Keratinocyte (primary cell): ENCODE data around the gene OR1A2. TPM values are rescaled to one million over a fixed set of nuclear protein-coding genes. Genes with fewer than 3 reads are reported as not detected.
"Not testable (repeated sequence)": the region's sequence is repeated elsewhere in the genome, so short reads cannot be mapped to it uniquely, and the experiment has no call there.

Experiments
- DNase-seq: peaks from one replicate; pipeline ENCODE4 v3.0.0-alpha.2; 2011; ENCODE audit warnings: low read depth, missing footprints, low spot score
- FAIRE-seq: peaks from 2 replicates; lab custom pipeline; 2011; peaks lifted over from hg19 to GRCh38; lab: Jason Lieb, UNC
- H2AFZ ChIP-seq: 2 replicates; pipeline ENCODE4 v1.6.0; 2012; ENCODE audit warnings: low read length, control low read depth, inconsistent platforms; ENCODE audit not compliant: control insufficient read depth
- H3K27ac ChIP-seq: 2 replicates; pipeline ENCODE4 v1.5.1; 2011; ENCODE audit warnings: low read length; ENCODE audit not compliant: control insufficient read depth, insufficient read depth
- H3K27me3 ChIP-seq: 3 replicates; pipeline ENCODE4 v1.6.0; 2011; ENCODE audit warnings: low read length; ENCODE audit not compliant: control insufficient read depth, insufficient read depth; ENCODE audit errors: extremely low read depth
- H3K36me3 ChIP-seq, 2 experiments: 2 replicates in 1 of 2; 3 replicates in 1 of 2; pipeline ENCODE4 v1.5.1; 2011; ENCODE audit warnings: low read length in 2 of 2, mild to moderate bottlenecking in 1 of 2; ENCODE audit not compliant: control insufficient read depth in 2 of 2, insufficient read depth in 2 of 2; ENCODE audit errors: extremely low read depth in 1 of 2
- H3K4me1 ChIP-seq: 3 replicates; pipeline ENCODE4 v1.5.1; 2011; ENCODE audit warnings: low read length; ENCODE audit not compliant: control insufficient read depth, insufficient read depth; ENCODE audit errors: extremely low read depth
- H3K4me2 ChIP-seq: 3 replicates; pipeline ENCODE4 v1.6.0; 2011; ENCODE audit warnings: low read depth, low read length; ENCODE audit not compliant: control insufficient read depth, insufficient read depth; ENCODE audit errors: extremely low read depth
- H3K4me3 ChIP-seq, 3 experiments: fragments of 200-600 bp in 1 of 3; sonication (generic) in 1 of 3; 2 replicates in 2 of 3; 3 replicates in 1 of 3; pipeline ENCODE4 v1.5.1; 2011 to 2016; ENCODE audit warnings: low read length in 3 of 3, mild to moderate bottlenecking in 3 of 3, control low read depth in 2 of 3, inconsistent platforms in 1 of 3, low read depth in 1 of 3, mixed read lengths in 1 of 3, mixed run types in 1 of 3, moderate library complexity in 1 of 3; ENCODE audit not compliant: control insufficient read depth in 2 of 3, insufficient read depth in 2 of 3; ENCODE audit errors: extremely low read depth in 1 of 3
- H3K79me2 ChIP-seq: 2 replicates; pipeline ENCODE4 v1.6.0; 2012; ENCODE audit warnings: low read length; ENCODE audit not compliant: control insufficient read depth, insufficient read depth
- H3K9ac ChIP-seq: 3 replicates; pipeline ENCODE4 v1.6.0; 2011; ENCODE audit warnings: low read length; ENCODE audit not compliant: control insufficient read depth, insufficient read depth; ENCODE audit errors: extremely low read depth
- H3K9me1 ChIP-seq: 3 replicates; pipeline ENCODE4 v1.6.0; 2011; ENCODE audit warnings: low read length; ENCODE audit not compliant: control insufficient read depth, insufficient read depth; ENCODE audit errors: extremely low read depth
- H3K9me3 ChIP-seq: 2 replicates; pipeline ENCODE4 v1.5.1; 2012; ENCODE audit warnings: low read depth, low read length; ENCODE audit not compliant: control insufficient read depth
- H4K20me1 ChIP-seq: 3 replicates; pipeline ENCODE4 v1.6.0; 2011; ENCODE audit warnings: low read length; ENCODE audit not compliant: control insufficient read depth, insufficient read depth; ENCODE audit errors: extremely low read depth
- EZH2 ChIP-seq: IDR thresholded peaks from one replicate; pipeline ENCODE4 v1.6.1; 2012; ENCODE audit warnings: inconsistent platforms, mild to moderate bottlenecking, low read length, moderate library complexity
- dilution Hi-C: fragments of 300-500 bp; cut with MboI; formaldehyde crosslinking; loops from one replicate; pipeline ENCODE4 v1.7.0; 2020; ENCODE audit warnings: low sequenced_read_pairs; ENCODE audit not compliant: extremely low pct_ligation_motif_present
- polyA plus RNA-seq, 5 experiments: library from polyadenylated mRNA; depleted of rRNA in 3 of 5; stranded (reverse) in 3 of 5; stranded (forward) in 1 of 5; unstranded in 1 of 5; fragments of >200 nt; gene quantifications; 1 replicate in 1 of 5; 2 replicates in 3 of 5; 3 replicates in 1 of 5; pipeline versions ENCODE4 v1.2.1 to v1.2.3, GENCODE V29; 2011 to 2012; ENCODE audit warnings: missing spikeins in 2 of 5, low read depth in 1 of 5, low replicate concordance in 1 of 5
- TF ChIP-seq, protein P1 (sequence below), 3 experiments: IDR thresholded peaks in 1 of 3; conservative IDR thresholded peaks in 1 of 3; optimal IDR thresholded peaks in 1 of 3; 2 replicates in 2 of 3; 3 replicates in 1 of 3; pipeline versions ENCODE3 to v1.5.1; 2011; ENCODE audit warnings: low read length in 3 of 3, mild to moderate bottlenecking in 3 of 3, moderate library complexity in 2 of 3, control low read depth in 1 of 3, inconsistent platforms in 1 of 3; ENCODE audit not compliant: insufficient read depth in 2 of 3; ENCODE audit errors: extremely low read depth in 1 of 3

The OR1A2 gene
- polyA plus RNA-seq, 1 donor (not counting 4 experiments of a cell fraction or from before 2014, with no cell fraction given), result not detected

DNA sequence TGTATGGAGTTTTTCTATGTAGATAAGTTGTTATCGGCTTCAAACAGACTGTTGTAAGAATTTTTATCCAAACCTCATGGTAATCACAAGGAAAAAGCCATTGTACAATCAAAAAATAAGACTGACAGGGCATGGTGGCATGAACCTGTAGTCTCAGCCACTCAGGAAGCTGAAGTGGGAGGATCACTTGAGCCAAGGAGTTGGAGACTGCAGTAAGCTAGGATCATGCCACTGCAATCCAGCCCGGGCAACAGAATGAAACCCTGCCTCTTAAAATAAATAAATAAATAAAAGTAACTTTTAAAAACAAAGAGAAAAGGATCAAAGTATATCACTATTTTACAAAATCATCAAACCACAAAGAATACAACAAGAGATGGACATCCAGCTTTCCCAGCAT is 24.5 kb downstream of the OR1A2 start:
- H3K9me3 ChIP-seq, result no peaks in the 10 kb centered on the region
- DNase-seq (no peak), FAIRE-seq (no peak)
- H3K4me2 ChIP-seq, result no peak overlapping the region
- no peak overlapping the region for H2AFZ ChIP-seq
- H3K4me1 ChIP-seq, result no peaks in the 10 kb centered on the region
- H3K36me3 ChIP-seq, result no peaks in the 10 kb centered on the region
- H3K9ac ChIP-seq, result no peak overlapping the region
- TF ChIP-seq, protein P1, sequence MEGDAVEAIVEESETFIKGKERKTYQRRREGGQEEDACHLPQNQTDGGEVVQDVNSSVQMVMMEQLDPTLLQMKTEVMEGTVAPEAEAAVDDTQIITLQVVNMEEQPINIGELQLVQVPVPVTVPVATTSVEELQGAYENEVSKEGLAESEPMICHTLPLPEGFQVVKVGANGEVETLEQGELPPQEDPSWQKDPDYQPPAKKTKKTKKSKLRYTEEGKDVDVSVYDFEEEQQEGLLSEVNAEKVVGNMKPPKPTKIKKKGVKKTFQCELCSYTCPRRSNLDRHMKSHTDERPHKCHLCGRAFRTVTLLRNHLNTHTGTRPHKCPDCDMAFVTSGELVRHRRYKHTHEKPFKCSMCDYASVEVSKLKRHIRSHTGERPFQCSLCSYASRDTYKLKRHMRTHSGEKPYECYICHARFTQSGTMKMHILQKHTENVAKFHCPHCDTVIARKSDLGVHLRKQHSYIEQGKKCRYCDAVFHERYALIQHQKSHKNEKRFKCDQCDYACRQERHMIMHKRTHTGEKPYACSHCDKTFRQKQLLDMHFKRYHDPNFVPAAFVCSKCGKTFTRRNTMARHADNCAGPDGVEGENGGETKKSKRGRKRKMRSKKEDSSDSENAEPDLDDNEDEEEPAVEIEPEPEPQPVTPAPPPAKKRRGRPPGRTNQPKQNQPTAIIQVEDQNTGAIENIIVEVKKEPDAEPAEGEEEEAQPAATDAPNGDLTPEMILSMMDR (optimal IDR thresholded peaks at IDR 0.05 in 1 of 3, IDR thresholded peaks at IDR 0.05 in 1 of 3, conservative IDR thresholded peaks at IDR 0.05 in 1 of 3; ENCODE audit: extremely low read depth in 1 of 3, insufficient read depth in 2 of 3, low read length in 3 of 3), result no peak
- no peak for TF ChIP-seq EZH2
- H3K27me3 ChIP-seq, result no peaks in the 10 kb centered on the region
- no peaks in the 10 kb centered on the region for H3K9me1 ChIP-seq
- H4K20me1 ChIP-seq, result no peaks in the 10 kb centered on the region
- dilution Hi-C loops, result no loop called here
- H3K27ac ChIP-seq, result no peak overlapping the region
- H3K4me3 ChIP-seq, result no peak overlapping the region
- no peaks in the 10 kb centered on the region for H3K79me2 ChIP-seq

DNA sequence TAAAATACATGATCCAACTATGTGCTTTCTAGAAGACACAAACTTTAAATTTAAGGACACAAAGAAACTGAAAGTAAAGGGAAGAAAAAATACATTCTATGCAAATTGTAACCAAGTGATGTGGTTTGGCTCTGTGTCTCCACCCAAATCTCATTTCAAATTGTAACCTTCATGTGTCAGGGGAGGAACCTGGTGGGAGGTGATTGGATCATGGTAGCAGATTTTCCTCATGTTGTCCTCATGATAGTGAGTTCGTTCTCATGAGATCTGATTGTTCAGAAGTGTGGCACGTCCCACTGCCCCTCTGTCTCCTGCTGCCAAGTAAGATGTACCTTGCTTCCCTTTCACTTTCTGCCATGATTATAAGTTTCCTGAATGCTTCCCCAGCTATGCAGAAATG is 25.2 kb downstream of the OR1A2 start:
- H3K9me1 ChIP-seq, result no peaks in the 10 kb centered on the region
- no peak overlapping the region for H3K27ac ChIP-seq
- no peaks in the 10 kb centered on the region for H4K20me1 ChIP-seq
- H3K9me3 ChIP-seq, result no peaks in the 10 kb centered on the region
- no peaks in the 10 kb centered on the region for H3K79me2 ChIP-seq
- no peak for DNase-seq
- TF ChIP-seq, protein P1 (optimal IDR thresholded peaks at IDR 0.05 in 1 of 3, IDR thresholded peaks at IDR 0.05 in 1 of 3, conservative IDR thresholded peaks at IDR 0.05 in 1 of 3; ENCODE audit: extremely low read depth in 1 of 3, insufficient read depth in 2 of 3, low read length in 3 of 3), result no peak
- no peak for TF ChIP-seq EZH2
- no peaks in the 10 kb centered on the region for H3K4me1 ChIP-seq
- H3K27me3 ChIP-seq, result no peaks in the 10 kb centered on the region
- no peaks in the 10 kb centered on the region for H3K36me3 ChIP-seq
- H2AFZ ChIP-seq, result no peak overlapping the region
- no peak overlapping the region for H3K4me3 ChIP-seq
- H3K9ac ChIP-seq, result no peak overlapping the region
- dilution Hi-C loops, result no loop called here
- H3K4me2 ChIP-seq, result no peak overlapping the region
- no peak for FAIRE-seq

DNA sequence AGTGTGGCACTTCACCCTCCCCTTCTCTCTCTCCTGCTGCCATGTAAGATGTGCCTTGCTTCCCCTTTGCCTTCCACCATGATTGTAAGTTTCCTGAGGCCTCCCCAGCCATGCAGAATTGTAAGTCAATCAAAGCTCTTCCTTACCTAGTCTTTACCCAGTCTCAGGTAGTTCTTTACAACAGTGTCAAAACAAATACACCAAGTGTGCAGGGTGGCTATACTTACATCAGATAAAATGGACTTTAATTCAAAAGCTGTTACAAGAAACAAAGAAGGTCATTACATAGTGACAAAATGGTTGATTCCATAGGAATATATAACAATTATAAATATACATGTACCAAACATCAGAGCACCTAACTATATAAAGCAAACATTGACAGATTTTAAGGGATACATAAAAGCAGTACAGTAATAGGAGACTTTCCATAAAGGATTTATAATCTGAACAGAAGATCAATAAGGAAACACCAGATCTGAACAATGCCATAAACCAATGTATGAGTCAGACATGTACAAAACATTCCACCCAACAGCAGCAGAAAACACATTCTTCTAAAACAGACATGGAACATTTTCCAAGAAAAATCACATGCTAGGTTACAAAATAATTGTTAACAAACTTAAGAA is 27.5 kb downstream of the OR1A2 start:
- H2AFZ ChIP-seq, H3K79me2 ChIP-seq, DNase-seq, H3K9me1 ChIP-seq, H3K4me2 ChIP-seq, H4K20me1 ChIP-seq, H3K27ac ChIP-seq, dilution Hi-C loops, FAIRE-seq, H3K4me3 ChIP-seq, H3K9me3 ChIP-seq, H3K27me3 ChIP-seq, H3K4me1 ChIP-seq, H3K36me3 ChIP-seq, H3K9ac ChIP-seq: not testable (repeated sequence)

DNA sequence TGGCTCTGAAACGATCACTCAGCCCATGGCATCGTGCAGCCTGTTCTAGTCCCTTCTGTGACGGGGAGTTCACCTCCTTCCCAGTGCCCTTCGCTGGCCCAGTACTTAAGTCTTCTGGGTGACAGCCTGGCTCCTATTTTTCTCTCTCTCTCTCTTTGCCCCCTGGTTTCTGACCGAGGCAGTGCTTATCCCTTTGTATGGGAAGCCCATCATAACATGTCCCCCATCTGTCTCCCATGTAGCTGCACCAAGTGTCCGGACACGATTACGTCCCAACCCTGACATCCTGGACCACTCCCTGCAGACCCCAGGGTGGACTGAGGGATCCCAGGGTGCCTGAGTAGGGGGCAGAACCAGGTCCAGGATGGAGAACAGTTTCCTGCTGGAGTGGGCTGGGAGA is 35.0 kb downstream of the OR1A2 start:
- H3K27ac ChIP-seq, H3K9ac ChIP-seq, H3K9me1 ChIP-seq, H4K20me1 ChIP-seq, H3K9me3 ChIP-seq, H2AFZ ChIP-seq, DNase-seq, H3K4me3 ChIP-seq, FAIRE-seq, H3K36me3 ChIP-seq, H3K4me1 ChIP-seq, H3K4me2 ChIP-seq, dilution Hi-C loops, H3K27me3 ChIP-seq, H3K79me2 ChIP-seq: not testable (repeated sequence)
